ENCODE data around the gene CAND2. TPM values are rescaled to one million over a fixed set of nuclear protein-coding genes. Genes with fewer than 3 reads are reported as not detected.
A peak's percentile ranks its signal among the peaks of the same experiment; 100 is the strongest.
"Not testable (repeated sequence)": the region's sequence is repeated elsewhere in the genome, so short reads cannot be mapped to it uniquely, and the experiment has no call there.

Gene CAND2
- total RNA-seq, 5 donors from 2014 or later (not counting 1 experiment from before 2014, with no cell fraction given) = 2.1 to 5.9 (median 3.2) TPM

- no peak overlapping the region for H3K27ac Mint-ChIP-seq
- H3K4me3 Mint-ChIP-seq = no peak overlapping the region
- Histone ChIP-seq H3K27me3 (replicated peaks in 1 of 2; ENCODE audit: control insufficient read depth in 2 of 2, extremely low read depth in 1 of 2, insufficient read depth in 2 of 2, low read length in 1 of 2) (peaks cover 2 to 74% of the 10 kb centered on the region in 2 experiments), H3K4me1 (ENCODE audit: control insufficient read depth in 1 of 2, extremely low read depth in 1 of 2, insufficient read depth in 2 of 2, low read length in 2 of 2) (peaks cover 0 to 47% of the 10 kb centered on the region in 2 experiments), H3K27ac (ENCODE audit: low read length) (no peak overlapping the region), H3K36me3 (ENCODE audit: control insufficient read depth in 2 of 2, extremely low read depth in 1 of 2, insufficient read depth in 1 of 2, low read length in 1 of 2) (no peaks in the 10 kb centered on the region), H3K9me3 (no peaks in the 10 kb centered on the region), H3K4me3 (ENCODE audit: control insufficient read depth in 1 of 2, extremely low read depth in 1 of 2, low read length in 1 of 2) (no peak overlapping the region)
- peaks cover 16 to 27% (median 18%) of the 10 kb centered on the region in 3 donors for H3K4me1 Mint-ChIP-seq
- POLR2A ChIA-PET = no interaction called here
- 77% methylated on average over 8 of the region's 12 CpGs for WGBS (ENCODE audit: insufficient coverage)
- CTCF ChIA-PET = no interaction called here
- DNase-seq (no peak), ATAC-seq (replicated peaks in 1 of 4) (no peak)
- H3K27me3 Mint-ChIP-seq = peaks cover 26 to 45% of the 10 kb centered on the region in 2 donors
- H3K9me3 Mint-ChIP-seq = no peaks in the 10 kb centered on the region
- H3K36me3 Mint-ChIP-seq = no peaks in the 10 kb centered on the region
Measured at GRCh38 chr3:12871404-12871983, 75.0 kb downstream of the CAND2 start.

- CTCF ChIA-PET = no interaction called here
Measured at GRCh38 chr3:12875857-12876836, 79.7 kb downstream of the CAND2 start.

GRCh38 chr3:12877040-12877439 is 80.6 kb downstream of the CAND2 start:
- no peaks in the 10 kb centered on the region for H3K36me3 Mint-ChIP-seq
- Histone ChIP-seq H3K9me3 (no peaks in the 10 kb centered on the region), H3K27me3 (replicated peaks in 1 of 2; ENCODE audit: control insufficient read depth in 2 of 2, extremely low read depth in 1 of 2, insufficient read depth in 2 of 2, low read length in 1 of 2) (peaks cover 0 to 35% of the 10 kb centered on the region in 2 experiments), H3K4me1 (ENCODE audit: control insufficient read depth in 1 of 2, extremely low read depth in 1 of 2, insufficient read depth in 2 of 2, low read length in 2 of 2) (peaks cover 0 to 9% of the 10 kb centered on the region in 2 experiments), H3K4me3 (ENCODE audit: control insufficient read depth in 1 of 2, extremely low read depth in 1 of 2, low read length in 1 of 2) (no peak overlapping the region), H3K36me3 (ENCODE audit: control insufficient read depth in 2 of 2, extremely low read depth in 1 of 2, insufficient read depth in 1 of 2, low read length in 1 of 2) (no peaks in the 10 kb centered on the region), H3K27ac (ENCODE audit: low read length) (no peak overlapping the region)
- peaks cover 0 to 8% (median 6%) of the 10 kb centered on the region in 3 donors for H3K4me1 Mint-ChIP-seq
- peak overlapping the region in 1 of 3 donors; percentile 16 for H3K4me3 Mint-ChIP-seq
- DNase-seq (no peak), ATAC-seq (replicated peaks in 1 of 4) (no peak)
- H3K27me3 Mint-ChIP-seq = peaks cover 15 to 20% of the 10 kb centered on the region in 2 donors
- no peak overlapping the region for H3K27ac Mint-ChIP-seq
- WGBS (ENCODE audit: insufficient coverage) = 91% methylated on average over 6 of the region's 7 CpGs
- no peaks in the 10 kb centered on the region for H3K9me3 Mint-ChIP-seq
- ChIA-PET POLR2A (no interaction called here), CTCF (interaction anchor here in 1 of 2 donors (0.6 kb wide), 1 partner anchor 104 kb away, joined by 4 read pairs; no protein-coding TSS in a partner anchor)

More at GRCh38 chr3:12875857-12876836, 79.7 kb downstream of the CAND2 start:
- Mint-ChIP-seq H3K4me3 (peak overlapping the region in 1 of 3 donors; percentile 54), H3K36me3 (no peaks in the 10 kb centered on the region), H3K27ac (no peak overlapping the region), H3K9me3 (no peaks in the 10 kb centered on the region), H3K4me1 (peaks cover 0 to 8% (median 6%) of the 10 kb centered on the region in 3 donors), H3K27me3 (peaks cover 15 to 20% of the 10 kb centered on the region in 2 donors)
- Histone ChIP-seq H3K27ac (ENCODE audit: low read length) (no peak overlapping the region), H3K27me3 (replicated peaks in 1 of 2; ENCODE audit: control insufficient read depth in 2 of 2, extremely low read depth in 1 of 2, insufficient read depth in 2 of 2, low read length in 1 of 2) (peaks cover 0 to 41% of the 10 kb centered on the region in 2 experiments), H3K9me3 (no peaks in the 10 kb centered on the region), H3K4me1 (ENCODE audit: control insufficient read depth in 1 of 2, extremely low read depth in 1 of 2, insufficient read depth in 2 of 2, low read length in 2 of 2) (peaks cover 0 to 13% of the 10 kb centered on the region in 2 experiments), H3K36me3 (ENCODE audit: control insufficient read depth in 2 of 2, extremely low read depth in 1 of 2, insufficient read depth in 1 of 2, low read length in 1 of 2) (no peaks in the 10 kb centered on the region), H3K4me3 (ENCODE audit: control insufficient read depth in 1 of 2, extremely low read depth in 1 of 2, low read length in 1 of 2) (no peak overlapping the region)
- ATAC-seq (replicated peaks in 1 of 4) (peak in 3 of 4 experiments; percentile 32 to 72 (median 51)), DNase-seq (peak in 4 of 35 experiments; percentile 22 to 44 (median 22))
- POLR2A ChIA-PET = no interaction called here
- WGBS (ENCODE audit: insufficient coverage) = 42% methylated on average over 40 of the region's 60 CpGs

- Histone ChIP-seq H3K36me3 (ENCODE audit: control insufficient read depth in 2 of 2, extremely low read depth in 1 of 2, insufficient read depth in 1 of 2, low read length in 1 of 2) (no peaks in the 10 kb centered on the region), H3K27me3 (replicated peaks in 1 of 2; ENCODE audit: control insufficient read depth in 2 of 2, extremely low read depth in 1 of 2, insufficient read depth in 2 of 2, low read length in 1 of 2) (peaks cover 0 to 27% of the 10 kb centered on the region in 2 experiments), H3K27ac (ENCODE audit: low read length) (no peak overlapping the region), H3K4me1 (ENCODE audit: control insufficient read depth in 1 of 2, extremely low read depth in 1 of 2, insufficient read depth in 2 of 2, low read length in 2 of 2) (peaks cover 0 to 9% of the 10 kb centered on the region in 2 experiments), H3K4me3 (ENCODE audit: control insufficient read depth in 1 of 2, extremely low read depth in 1 of 2, low read length in 1 of 2) (no peak overlapping the region), H3K9me3 (no peaks in the 10 kb centered on the region)
- no peaks in the 10 kb centered on the region for H3K9me3 Mint-ChIP-seq
- H3K27ac Mint-ChIP-seq = no peak overlapping the region
- H3K36me3 Mint-ChIP-seq = no peaks in the 10 kb centered on the region
- POLR2A ChIA-PET = no interaction called here
- WGBS (ENCODE audit: insufficient coverage) = 82% methylated on average over 2 of the region's 2 CpGs
- DNase-seq = no peak
- H3K4me3 Mint-ChIP-seq = no peak overlapping the region
- peaks cover 15% of the 10 kb centered on the region in 2 donors for H3K27me3 Mint-ChIP-seq
- no peak for ATAC-seq (replicated peaks in 1 of 4)
- H3K4me1 Mint-ChIP-seq = peaks cover 0 to 8% (median 6%) of the 10 kb centered on the region in 3 donors
- CTCF ChIA-PET = no interaction called here
Measured at GRCh38 chr3:12878141-12878574, 81.7 kb downstream of the CAND2 start.

GRCh38 chr3:12878758-12879157 is 82.3 kb downstream of the CAND2 start:
- peaks cover 14 to 15% of the 10 kb centered on the region in 2 donors for H3K27me3 Mint-ChIP-seq
- CTCF ChIA-PET; POLR2A ChIA-PET; H3K4me1 ChIP-seq (ENCODE audit: control insufficient read depth in 1 of 2, extremely low read depth in 1 of 2, insufficient read depth in 2 of 2, low read length in 2 of 2); H3K36me3 Mint-ChIP-seq; H3K4me3 Mint-ChIP-seq; H3K27ac ChIP-seq (ENCODE audit: low read length); H3K4me3 ChIP-seq (ENCODE audit: control insufficient read depth in 1 of 2, extremely low read depth in 1 of 2, low read length in 1 of 2); ATAC-seq (replicated peaks in 1 of 4); H3K36me3 ChIP-seq (ENCODE audit: control insufficient read depth in 2 of 2, extremely low read depth in 1 of 2, insufficient read depth in 1 of 2, low read length in 1 of 2); H3K4me1 Mint-ChIP-seq; H3K9me3 Mint-ChIP-seq; H3K27ac Mint-ChIP-seq; DNase-seq; H3K9me3 ChIP-seq: not testable (repeated sequence)
- no CpG with 5 or more reads among the region's 2 CpGs for WGBS (ENCODE audit: insufficient coverage)
- peaks cover 0 to 26% of the 10 kb centered on the region in 2 experiments for H3K27me3 ChIP-seq (replicated peaks in 1 of 2; ENCODE audit: control insufficient read depth in 2 of 2, extremely low read depth in 1 of 2, insufficient read depth in 2 of 2, low read length in 1 of 2)

GRCh38 chr3:12879191-12879815 is 82.8 kb downstream of the CAND2 start:
- peaks cover 0 to 2% of the 10 kb centered on the region in 2 donors for H3K36me3 ChIP-seq (ENCODE audit: control insufficient read depth in 2 of 2, extremely low read depth in 1 of 2, insufficient read depth in 1 of 2, low read length in 1 of 2)
- CTCF ChIA-PET = no interaction called here
- no peak overlapping the region for H3K27ac ChIP-seq (ENCODE audit: low read length)
- H3K4me1 Mint-ChIP-seq = peaks cover 0 to 8% (median 6%) of the 10 kb centered on the region in 3 donors
- POLR2A ChIA-PET = no interaction called here
- H3K9me3 ChIP-seq = no peaks in the 10 kb centered on the region
- WGBS (ENCODE audit: insufficient coverage) = 100% methylated on average over 2 of the region's 5 CpGs
- no peaks in the 10 kb centered on the region for H3K36me3 Mint-ChIP-seq
- no peak for DNase-seq
- no peaks in the 10 kb centered on the region for H3K9me3 Mint-ChIP-seq
- H3K4me1 ChIP-seq (ENCODE audit: control insufficient read depth in 1 of 2, extremely low read depth in 1 of 2, insufficient read depth in 2 of 2, low read length in 2 of 2) = peaks cover 0 to 9% of the 10 kb centered on the region in 2 experiments
- H3K27me3 Mint-ChIP-seq = peaks cover 9 to 15% of the 10 kb centered on the region in 2 donors
- H3K4me3 Mint-ChIP-seq = no peak overlapping the region
- H3K27ac Mint-ChIP-seq = no peak overlapping the region
- peaks cover 0 to 24% of the 10 kb centered on the region in 2 experiments for H3K27me3 ChIP-seq (replicated peaks in 1 of 2; ENCODE audit: control insufficient read depth in 2 of 2, extremely low read depth in 1 of 2, insufficient read depth in 2 of 2, low read length in 1 of 2)
- no peak overlapping the region for H3K4me3 ChIP-seq (ENCODE audit: control insufficient read depth in 1 of 2, extremely low read depth in 1 of 2, low read length in 1 of 2)
- ATAC-seq (replicated peaks in 1 of 4) = no peak
